Measurements from ENCODE around the gene ZNF516. TPM values are rescaled to one million over a fixed set of nuclear protein-coding genes. Genes with fewer than 3 reads are reported as not detected.

The ZNF516 gene
- total and polyA plus RNA-seq, 10 of the 15 experiments (the other 5 are each of a cell fraction or from before 2014, with no cell fraction given) = 2.0 to 32.0 (median 8.3) TPM

- CTCF ChIA-PET = interaction anchor here (1.0 to 5.9 kb wide), 2 partner anchors 24 to 218 kb away, joined by 3 to 53 read pairs; no protein-coding TSS in a partner anchor
- Histone ChIP-seq H3K27me3 (replicated peaks in 1 of 2; ENCODE audit: control insufficient read depth in 2 of 2, insufficient read depth in 2 of 2, low read length in 1 of 2) (no peaks in the 10 kb centered on the region), H3K79me2 (ENCODE audit: control insufficient read depth, insufficient read depth, low read length) (peaks cover 5% of the 10 kb centered on the region), H3K4me3 (no peak overlapping the region), H3K9me3 (replicated peaks; ENCODE audit: control insufficient read depth, insufficient read depth, low read length) (no peaks in the 10 kb centered on the region), H2AFZ (ENCODE audit: control insufficient read depth, low read depth, low read length) (no peak overlapping the region), H3K27ac (ENCODE audit: control insufficient read depth, insufficient read depth) (no peak overlapping the region), H3K4me1 (ENCODE audit: control insufficient read depth, insufficient read depth, low read length) (no peaks in the 10 kb centered on the region), H3K4me2 (ENCODE audit: control insufficient read depth, insufficient read depth) (no peak overlapping the region), H3K9ac (ENCODE audit: control insufficient read depth, insufficient read depth, low read length) (no peak overlapping the region), H3K36me3 (ENCODE audit: control insufficient read depth in 2 of 2, insufficient read depth in 2 of 2, low read length in 1 of 2) (peaks cover 3 to 6% of the 10 kb centered on the region in 2 experiments; a peak in 3 of 4 replicates), H4K20me1 (ENCODE audit: control insufficient read depth, insufficient read depth) (0 out of 2 replicates have a peak, but pooled peaks cover 2% of the 10 kb centered on the region)
- DNase-seq (ENCODE audit: low read depth, low spot score) (no peak), ATAC-seq (no peak), FAIRE-seq (no peak)
- in situ Hi-C loops (cut with MboI) = no loop called here
- 85% methylated on average over 43 of the region's 43 CpGs for WGBS (ENCODE audit: insufficient coverage, insufficient replicate concordance, low lambda C conversion rate, missing lambda C conversion rate)
- no TSS peak for BruUV-seq (replicated peaks)
- intact Hi-C loops (cut with micrococcal nuclease; ENCODE audit: unreplicated experiment) = no loop called here
- TF ChIP-seq BCL3 (IDR thresholded peaks at IDR 0.05; ENCODE audit: borderline replicate concordance, insufficient read depth, low read depth, low read length, poor library complexity, severe bottlenecking) (peak; percentile 40), TBL1XR1 (IDR thresholded peaks at IDR 0.05; ENCODE audit: low read depth, low read length) (no peak), BCLAF1 (IDR thresholded peaks at IDR 0.05) (no peak), RAD51 (IDR thresholded peaks at IDR 0.05) (no peak), MYB (IDR thresholded peaks at IDR 0.05; ENCODE audit: borderline replicate concordance, low read depth, low read length) (no peak)
- POLR2A ChIA-PET = no interaction called here
- RAD21 ChIA-PET (ENCODE audit: unreplicated experiment) = no interaction called here
- SMC1A ChIA-PET (ENCODE audit: uncharacterized antibody, unreplicated experiment) = no interaction called here
Measured at GRCh38 chr18:76402026-76402990, 92.7 kb downstream of the ZNF516 start.

Measured in GM12878 (cell line).